PC-9 (cell line): ENCODE results near the gene CAND1. TPM values are rescaled to one million over a fixed set of nuclear protein-coding genes. Genes with fewer than 3 reads are reported as not detected.

Source experiments
- BruUV-seq: library from RNA; stranded (reverse); fragments of 400-500 nt; replicated peaks from 2 replicates; lab custom pipeline; 2021; lab: Mats Ljungman, UMichigan
- CTCF ChIA-PET: fragments of 300-600 bp; sonication (Branson Sonifier 250); formaldehyde crosslinking; loops from one replicate; lab custom pipeline; 2022; ENCODE audit warnings: antibody characterized with exemption; lab: Charles Lee
- POLR2A ChIA-PET: fragments of 300-600 bp; sonication (Branson Sonifier 250); formaldehyde crosslinking; loops from one replicate; lab custom pipeline; 2022; ENCODE audit warnings: antibody characterized with exemption; ENCODE audit not compliant: unreplicated experiment; lab: Charles Lee
- DNase-seq, 2 experiments: peaks; one replicate each; pipeline versions ENCODE4 v3.0.0 to v3.0.0-alpha.2; 2015 to 2022; ENCODE audit warnings: mixed read lengths in 1 of 2
- H2AFZ ChIP-seq: fragments of 200-600 bp; sonication (generic); 2 replicates; pipeline ENCODE4 v1.8.1; 2017; ENCODE audit warnings: antibody characterized with exemption
- H3F3A ChIP-seq: fragments of 200-600 bp; sonication (generic); 2 replicates; pipeline ENCODE4 v1.8.1; 2017; ENCODE audit warnings: antibody characterized with exemption, mild to moderate bottlenecking, low read depth; ENCODE audit not compliant: insufficient read depth
- H3K27ac ChIP-seq: fragments of 200-600 bp; sonication (generic); 2 replicates; pipeline ENCODE4 v1.6.1; 2016; ENCODE audit warnings: mixed run types
- H3K27me3 ChIP-seq: fragments of 200-600 bp; sonication (generic); 2 replicates; pipeline ENCODE4 v1.6.1; 2016; ENCODE audit warnings: low read depth, mixed run types; ENCODE audit not compliant: insufficient read depth
- H3K36me3 ChIP-seq: fragments of 200-600 bp; sonication (generic); 2 replicates; pipeline ENCODE4 v1.6.1; 2016; ENCODE audit warnings: low read depth, mixed run types
- H3K4me1 ChIP-seq: fragments of 200-600 bp; sonication (generic); replicated peaks from 2 replicates; pipeline ENCODE4 v1.6.1; 2016; ENCODE audit warnings: mixed run types; ENCODE audit not compliant: insufficient read depth
- H3K4me2 ChIP-seq: fragments of 200-600 bp; sonication (generic); 2 replicates; pipeline ENCODE4 v1.6.1; 2017; ENCODE audit warnings: mixed run types
- H3K4me3 ChIP-seq: fragments of 200-600 bp; sonication (generic); 2 replicates; pipeline ENCODE4 v1.6.1; 2016; ENCODE audit warnings: mixed run types
- H3K79me2 ChIP-seq: fragments of 200-600 bp; sonication (generic); 2 replicates; pipeline ENCODE4 v1.6.1; 2017; ENCODE audit warnings: low read depth, mixed run types
- H3K9me2 ChIP-seq: fragments of 200-600 bp; sonication (generic); 2 replicates; pipeline ENCODE4 v1.8.1; 2017; ENCODE audit warnings: mild to moderate bottlenecking; ENCODE audit not compliant: insufficient read depth
- H3K9me3 ChIP-seq: fragments of 200-600 bp; sonication (generic); 2 replicates; pipeline ENCODE4 v1.8.1; 2016; ENCODE audit warnings: low read depth; ENCODE audit not compliant: insufficient read depth
- H4K20me1 ChIP-seq: fragments of 200-600 bp; sonication (generic); 2 replicates; pipeline ENCODE4 v1.8.1; 2017; ENCODE audit not compliant: insufficient read depth
- CTCF ChIP-seq: fragments of 200-600 bp; sonication (generic); conservative IDR thresholded peaks from 2 replicates; pipeline ENCODE4 v1.6.1; 2017; ENCODE audit warnings: mixed run types, antibody characterized with exemption, mild to moderate bottlenecking, moderate library complexity
- EZH2 ChIP-seq: fragments of 200-600 bp; sonication (generic); IDR thresholded peaks from 2 replicates; pipeline ENCODE4 v1.8.0; 2017; ENCODE audit warnings: antibody characterized with exemption, low read depth
- intact Hi-C: fragments of 100-400 bp; cut with micrococcal nuclease; formaldehyde crosslinking; loops from one replicate; pipeline ENCODE4 v1.10.0; 2022; ENCODE audit not compliant: unreplicated experiment
- total RNA-seq: library from RNA; stranded (reverse); gene quantifications from 2 replicates; pipeline ENCODE4 v1.2.3, GENCODE V29; 2021

The CAND1 gene
- total RNA-seq, 1 experiment from 2014 or later = 169 TPM

GRCh38 chr12:67254372-67255026 lies 14.7 kb upstream of the CAND1 start:
- H3K79me2 ChIP-seq = no peaks in the 10 kb centered on the region
- no peaks in the 10 kb centered on the region; the same call in 1 of the 2 replicates for H4K20me1 ChIP-seq
- TF ChIP-seq EZH2 (no peak), CTCF (no peak)
- H3K4me1 ChIP-seq = no peaks in the 10 kb centered on the region
- ChIA-PET CTCF (no interaction called here), POLR2A (no interaction called here)
- no peak overlapping the region for H3K27ac ChIP-seq
- H3K4me2 ChIP-seq = no peak overlapping the region
- no peaks in the 10 kb centered on the region for H3K27me3 ChIP-seq
- no peak for DNase-seq
- no peaks in the 10 kb centered on the region for H3K9me2 ChIP-seq
- H2AFZ ChIP-seq = no peak overlapping the region
- H3K36me3 ChIP-seq = no peaks in the 10 kb centered on the region
- intact Hi-C loops = no loop called here
- no peaks in the 10 kb centered on the region for H3F3A ChIP-seq
- BruUV-seq = no TSS peak
- H3K9me3 ChIP-seq = no peaks in the 10 kb centered on the region
- H3K4me3 ChIP-seq = no peak overlapping the region

GRCh38 chr12:67256649-67257048 lies 12.5 kb upstream of the CAND1 start:
- intact Hi-C loops = no loop called here
- Histone ChIP-seq H3K79me2 (no peaks in the 10 kb centered on the region), H3K27ac (no peak overlapping the region), H3K36me3 (no peaks in the 10 kb centered on the region), H3K4me3 (no peak overlapping the region), H3K9me2 (no peaks in the 10 kb centered on the region), H3F3A (no peaks in the 10 kb centered on the region), H2AFZ (no peak overlapping the region), H3K4me1 (no peaks in the 10 kb centered on the region), H3K4me2 (no peak overlapping the region), H3K9me3 (no peaks in the 10 kb centered on the region), H3K27me3 (no peaks in the 10 kb centered on the region), H4K20me1 (no peaks in the 10 kb centered on the region; the same call in 1 of the 2 replicates)
- BruUV-seq = no TSS peak
- ChIA-PET CTCF (interaction anchor here (0.6 kb wide), 1 partner anchor 1844 kb away, joined by 3 read pairs; no protein-coding TSS in a partner anchor), POLR2A (no interaction called here)
- DNase-seq = no peak
- TF ChIP-seq EZH2 (no peak), CTCF (no peak)

GRCh38 chr12:67263471-67263870 lies 5.7 kb upstream of the CAND1 start:
- TF ChIP-seq EZH2 (no peak), CTCF (no peak)
- Histone ChIP-seq H2AFZ (no peak overlapping the region), H3K4me1 (peaks cover 6% of the 10 kb centered on the region; the same call in 1 of the 2 replicates), H3K79me2 (no peaks in the 10 kb centered on the region), H3K36me3 (no peaks in the 10 kb centered on the region), H3K9me3 (peaks cover 5% of the 10 kb centered on the region), H4K20me1 (no peaks in the 10 kb centered on the region), H3K27me3 (no peaks in the 10 kb centered on the region), H3K9me2 (no peaks in the 10 kb centered on the region), H3K4me3 (no peak overlapping the region), H3K4me2 (no peak overlapping the region), H3K27ac (no peak overlapping the region), H3F3A (peaks cover 9% of the 10 kb centered on the region; the same call in 1 of the 2 replicates)
- DNase-seq = no peak
- no TSS peak for BruUV-seq
- intact Hi-C loops = no loop called here
- CTCF ChIA-PET = no interaction called here
- POLR2A ChIA-PET = no interaction called here
